HepG2 (cell line): ENCODE data around the gene C1QTNF6. TPM values are rescaled to one million over a fixed set of nuclear protein-coding genes. Genes with fewer than 3 reads are reported as not detected.

Source experiments
- ATAC-seq: fragments of 200-7000 bp; cut with Tn5 transposase; 3 replicates; pipeline ENCODE4 v1.9.1; 2020; ENCODE audit warnings: mild to moderate bottlenecking, moderate library complexity
- BruUV-seq: library from RNA; stranded (reverse); fragments of 400-500 nt; replicated peaks from 2 replicates; lab custom pipeline; 2021; lab: Mats Ljungman, UMichigan
- CTCF ChIA-PET: fragments of 300-600 bp; formaldehyde crosslinking; extraction: SDS; loops from one replicate; lab custom pipeline; 2021; ENCODE audit warnings: low total read pairs, inconsistent platforms, low intra/inter-chr PET ratio; lab: Yijun Ruan, JAX
- POLR2A ChIA-PET: fragments of 350-600 bp; sonication (Branson Sonifier 250); formaldehyde crosslinking; loops from one replicate; lab custom pipeline; 2020; ENCODE audit warnings: antibody characterized with exemption, inconsistent platforms; lab: Yijun Ruan, JAX
- DNase-seq: peaks from one replicate; pipeline ENCODE4 v3.0.0-alpha.2; 2015; ENCODE audit warnings: low spot score
- FAIRE-seq: peaks from 3 replicates; lab custom pipeline; 2011; peaks lifted over from hg19 to GRCh38; lab: Jason Lieb, UNC
- H2AFZ ChIP-seq: one replicate; pipeline ENCODE4 v1.6.1; 2011; ENCODE audit warnings: low read length, inconsistent platforms
- H3K27ac ChIP-seq: fragments of 300-600 bp; 3 replicates; pipeline ENCODE4 v1.8.0; 2011; ENCODE audit warnings: mixed run types, mild to moderate bottlenecking, mixed read lengths, low read length, inconsistent platforms; ENCODE audit not compliant: insufficient read depth; ENCODE audit errors: extremely low read length
- H3K27me3 ChIP-seq, 2 experiments: fragments of 200-600 bp in 1 of 2; 2 replicates in 1 of 2; 3 replicates in 1 of 2; pipeline versions ENCODE4 v1.6.0 to v1.8.0; 2011; ENCODE audit warnings: low read length in 2 of 2, mild to moderate bottlenecking in 2 of 2, moderate library complexity in 2 of 2, inconsistent platforms in 1 of 2; ENCODE audit not compliant: insufficient read depth in 2 of 2, control insufficient read depth in 1 of 2
- H3K36me3 ChIP-seq, 2 experiments: fragments of 200-600 bp in 1 of 2; replicated peaks in 1 of 2; 2 replicates in 1 of 2; 3 replicates in 1 of 2; pipeline versions ENCODE4 v1.5.1 to v1.8.0; 2011; ENCODE audit warnings: low read length in 2 of 2, inconsistent platforms in 1 of 2; ENCODE audit not compliant: insufficient read depth in 2 of 2, control insufficient read depth in 1 of 2
- H3K4me1 ChIP-seq: 2 replicates; pipeline ENCODE4 v1.5.1; 2012; ENCODE audit warnings: low read length, inconsistent platforms; ENCODE audit not compliant: insufficient read depth
- H3K4me2 ChIP-seq: 2 replicates; pipeline ENCODE4 v1.6.0; 2011; ENCODE audit warnings: low read depth, low read length, inconsistent platforms
- H3K4me3 ChIP-seq, 3 experiments: fragments of 200-600 bp in 1 of 3; sonication (generic), shearing (Covaris generic) in 1 of 3; replicated peaks in 1 of 3; 2 replicates each; pipeline ENCODE4 v1.5.1; 2011 to 2016; ENCODE audit warnings: low read length in 3 of 3, inconsistent platforms in 2 of 3, low read depth in 2 of 3, mild to moderate bottlenecking in 2 of 3, control low read depth in 1 of 3, mixed read lengths in 1 of 3; ENCODE audit not compliant: insufficient read depth in 1 of 3
- H3K79me2 ChIP-seq: one replicate; pipeline ENCODE4 v1.6.1; 2011; ENCODE audit warnings: low read length, inconsistent platforms; ENCODE audit not compliant: insufficient read depth
- H3K9ac ChIP-seq: 2 replicates; pipeline ENCODE4 v1.6.0; 2011; ENCODE audit warnings: mild to moderate bottlenecking, low read depth, low read length, inconsistent platforms; ENCODE audit not compliant: insufficient read depth
- H3K9me3 ChIP-seq: 2 replicates; pipeline ENCODE4 v1.5.1; 2012; ENCODE audit warnings: mild to moderate bottlenecking, low read length
- H4K20me1 ChIP-seq: 2 replicates; pipeline ENCODE4 v1.6.0; 2011; ENCODE audit warnings: inconsistent platforms, mild to moderate bottlenecking, low read length, moderate library complexity; ENCODE audit not compliant: insufficient read depth
- ARID3A ChIP-seq: IDR thresholded peaks from 2 replicates; pipeline ENCODE4 v1.6.1; 2012; ENCODE audit warnings: low read depth, low read length, improper control_type of control experiment
- ATF7 ChIP-seq, 2 experiments: fragments of 450-650 bp in 1 of 2; sonication (generic) in 1 of 2; formaldehyde crosslinking in 1 of 2; IDR thresholded peaks; 2 replicates each; pipeline versions ENCODE4 v1.4.0 to v1.6.1; 2016 to 2020; ENCODE audit warnings: antibody characterized with exemption in 1 of 2, mild to moderate bottlenecking in 1 of 2, missing genetic modification reagents in 1 of 2
- CENPBD1 ChIP-seq: sonication (generic); formaldehyde crosslinking; IDR thresholded peaks from 2 replicates; pipeline ENCODE4 v1.8.0; 2022; ENCODE audit warnings: missing genetic modification reagents, low read depth, mild to moderate bottlenecking, borderline replicate concordance
- ETV6 ChIP-seq: sonication (generic); formaldehyde crosslinking; conservative IDR thresholded peaks from 2 replicates; pipeline ENCODE4 v1.4.0; 2020; ENCODE audit warnings: missing genetic modification reagents
- FOXA1 ChIP-seq, 2 experiments: fragments of 450-650 bp in 1 of 2; sonication (generic) in 1 of 2; formaldehyde crosslinking in 1 of 2; IDR thresholded peaks; 2 replicates each; pipeline versions ENCODE4 v1.4.0 to v1.6.1; 2016 to 2020; ENCODE audit warnings: missing genetic modification reagents in 1 of 2
- GTF2F1 ChIP-seq: fragments of 150-350 bp; IDR thresholded peaks from 2 replicates; pipeline ENCODE4 v1.6.1; 2014; ENCODE audit warnings: low read length
- KLF11 ChIP-seq: IDR thresholded peaks from 2 replicates; pipeline ENCODE4 v1.6.1; 2016; ENCODE audit warnings: missing compliant biosample characterization
- NFE2L2 ChIP-seq: fragments of 150-350 bp; IDR thresholded peaks from 2 replicates; pipeline ENCODE4 v1.6.1; 2014; ENCODE audit warnings: low read length
- RARG ChIP-seq: sonication (generic); formaldehyde crosslinking; IDR thresholded peaks from 2 replicates; pipeline ENCODE4 v1.4.0; 2020; ENCODE audit warnings: low read depth, mild to moderate bottlenecking, missing genetic modification reagents
- REPIN1 ChIP-seq: sonication (generic); formaldehyde crosslinking; IDR thresholded peaks from 2 replicates; pipeline ENCODE4 v1.8.0; 2022; ENCODE audit warnings: missing genetic modification reagents, low read depth, mild to moderate bottlenecking, borderline replicate concordance
- ZNF562 ChIP-seq: sonication (generic); formaldehyde crosslinking; IDR thresholded peaks from 2 replicates; pipeline ENCODE4 v1.8.0; 2022; ENCODE audit warnings: missing genetic modification reagents, borderline replicate concordance
- ZNF576 ChIP-seq: sonication (generic); formaldehyde crosslinking; IDR thresholded peaks from 2 replicates; pipeline ENCODE4 v1.4.0; 2020; ENCODE audit warnings: mild to moderate bottlenecking, missing genetic modification reagents
- ZNF746 ChIP-seq: sonication (generic); formaldehyde crosslinking; IDR thresholded peaks from 2 replicates; pipeline ENCODE4 v1.8.0; 2022; ENCODE audit warnings: mild to moderate bottlenecking, missing genetic modification reagents
- ZNF780A ChIP-seq: sonication (generic); formaldehyde crosslinking; IDR thresholded peaks from 2 replicates; pipeline ENCODE4 v1.8.0; 2022; ENCODE audit warnings: mild to moderate bottlenecking, missing genetic modification reagents, moderate library complexity
- WGBS: methylation state at CpG from one replicate; pipeline ENCODE4 v1.1.6; 2017; ENCODE audit warnings: low lambda C conversion rate; 5-methylcytosine and 5-hydroxymethylcytosine counted together
- in situ Hi-C: cut with HindIII; loops from 2 replicates; pipeline ENCODE4 v1.10.0; 2017; ENCODE audit warnings: low pct_unique_long_range_greater_than_20kb; ENCODE audit not compliant: extremely low pct_ligation_motif_present
- intact Hi-C: fragments of 100-400 bp; cut with micrococcal nuclease; formaldehyde crosslinking; loops from one replicate; pipeline ENCODE4 v1.10.0; 2022; ENCODE audit not compliant: unreplicated experiment
- polyA plus RNA-seq, 8 experiments: library from polyadenylated mRNA; depleted of rRNA in 3 of 8; stranded (reverse) in 7 of 8; unstranded in 1 of 8; fragments of >200 nt; fragmentation: Illumina TruSeq in 4 of 8; extraction: Trizol in 4 of 8; gene quantifications; 2 replicates each; pipeline versions ENCODE4 v1.2.1 to v1.2.3, GENCODE V29; 2011 to 2016; ENCODE audit warnings: low read depth in 4 of 8, missing spikeins in 1 of 8, mixed read lengths in 1 of 8; ENCODE audit not compliant: insufficient read depth in 1 of 8
- total RNA-seq, 5 experiments: library from RNA; depleted of rRNA; stranded (reverse); fragments of >200 nt; fragmentation: Illumina TruSeq; extraction: Trizol; gene quantifications; 2 replicates each; pipeline ENCODE4 v1.2.3, GENCODE V29; 2016; ENCODE audit warnings: low read depth in 1 of 5
- TF ChIP-seq, protein P1 (sequence below): sonication (generic); formaldehyde crosslinking; IDR thresholded peaks from 2 replicates; pipeline ENCODE4 v1.4.0; 2020; ENCODE audit warnings: missing genetic modification reagents

Gene C1QTNF6
- total and polyA plus RNA-seq, 2 of the 13 experiments (the other 11 are each of a cell fraction or from before 2014, with no cell fraction given) = 2.7 to 6.9 TPM

- no peak overlapping the region for H3K27ac ChIP-seq
- BruUV-seq = no TSS peak
- no peak overlapping the region for H3K4me3 ChIP-seq
- no peak for FAIRE-seq
- no peaks in the 10 kb centered on the region for H3K9me3 ChIP-seq
- H3K79me2 ChIP-seq = no peaks in the 10 kb centered on the region
- H3K9ac ChIP-seq = no peak overlapping the region
- intact Hi-C loops (no loop called here), in situ Hi-C loops (no loop called here)
- no peak overlapping the region for H2AFZ ChIP-seq
- POLR2A ChIA-PET = no interaction called here
- DNase-seq = no peak
- no peak for ATAC-seq
- H4K20me1 ChIP-seq = no peaks in the 10 kb centered on the region
- no peaks in the 10 kb centered on the region for H3K36me3 ChIP-seq
- CTCF ChIA-PET = no interaction called here
- WGBS = 73% methylated on average over 4 of the region's 4 CpGs
- H3K4me2 ChIP-seq = no peak overlapping the region
- peaks cover 42% of the 10 kb centered on the region for H3K4me1 ChIP-seq
- H3K27me3 ChIP-seq = no peaks in the 10 kb centered on the region
- TF ChIP-seq ZNF746 (CRISPR knock-in tag) = no peak
- TF ChIP-seq RARG (CRISPR knock-in tag) = no peak
- TF ChIP-seq ATF7 (IDR thresholded peaks at IDR 0.05) = no peak
- TF ChIP-seq ATF7 (CRISPR knock-in tag; IDR thresholded peaks at IDR 0.05) = no peak
- TF ChIP-seq FOXA1 (IDR thresholded peaks at IDR 0.05) = no peak
- TF ChIP-seq FOXA1 (CRISPR knock-in tag; IDR thresholded peaks at IDR 0.05) = no peak
- TF ChIP-seq NFE2L2 = no peak
- no peak for TF ChIP-seq GTF2F1
- no peak for TF ChIP-seq KLF11 (CRISPR knock-in tag)
- no peak for TF ChIP-seq REPIN1
- no peak for TF ChIP-seq ETV6 (CRISPR knock-in tag)
- TF ChIP-seq ZNF780A (CRISPR knock-in tag) = no peak
- TF ChIP-seq ZNF576 (CRISPR knock-in tag) = no peak
- no peak for TF ChIP-seq CENPBD1 (CRISPR knock-in tag)
- TF ChIP-seq, protein P1, sequence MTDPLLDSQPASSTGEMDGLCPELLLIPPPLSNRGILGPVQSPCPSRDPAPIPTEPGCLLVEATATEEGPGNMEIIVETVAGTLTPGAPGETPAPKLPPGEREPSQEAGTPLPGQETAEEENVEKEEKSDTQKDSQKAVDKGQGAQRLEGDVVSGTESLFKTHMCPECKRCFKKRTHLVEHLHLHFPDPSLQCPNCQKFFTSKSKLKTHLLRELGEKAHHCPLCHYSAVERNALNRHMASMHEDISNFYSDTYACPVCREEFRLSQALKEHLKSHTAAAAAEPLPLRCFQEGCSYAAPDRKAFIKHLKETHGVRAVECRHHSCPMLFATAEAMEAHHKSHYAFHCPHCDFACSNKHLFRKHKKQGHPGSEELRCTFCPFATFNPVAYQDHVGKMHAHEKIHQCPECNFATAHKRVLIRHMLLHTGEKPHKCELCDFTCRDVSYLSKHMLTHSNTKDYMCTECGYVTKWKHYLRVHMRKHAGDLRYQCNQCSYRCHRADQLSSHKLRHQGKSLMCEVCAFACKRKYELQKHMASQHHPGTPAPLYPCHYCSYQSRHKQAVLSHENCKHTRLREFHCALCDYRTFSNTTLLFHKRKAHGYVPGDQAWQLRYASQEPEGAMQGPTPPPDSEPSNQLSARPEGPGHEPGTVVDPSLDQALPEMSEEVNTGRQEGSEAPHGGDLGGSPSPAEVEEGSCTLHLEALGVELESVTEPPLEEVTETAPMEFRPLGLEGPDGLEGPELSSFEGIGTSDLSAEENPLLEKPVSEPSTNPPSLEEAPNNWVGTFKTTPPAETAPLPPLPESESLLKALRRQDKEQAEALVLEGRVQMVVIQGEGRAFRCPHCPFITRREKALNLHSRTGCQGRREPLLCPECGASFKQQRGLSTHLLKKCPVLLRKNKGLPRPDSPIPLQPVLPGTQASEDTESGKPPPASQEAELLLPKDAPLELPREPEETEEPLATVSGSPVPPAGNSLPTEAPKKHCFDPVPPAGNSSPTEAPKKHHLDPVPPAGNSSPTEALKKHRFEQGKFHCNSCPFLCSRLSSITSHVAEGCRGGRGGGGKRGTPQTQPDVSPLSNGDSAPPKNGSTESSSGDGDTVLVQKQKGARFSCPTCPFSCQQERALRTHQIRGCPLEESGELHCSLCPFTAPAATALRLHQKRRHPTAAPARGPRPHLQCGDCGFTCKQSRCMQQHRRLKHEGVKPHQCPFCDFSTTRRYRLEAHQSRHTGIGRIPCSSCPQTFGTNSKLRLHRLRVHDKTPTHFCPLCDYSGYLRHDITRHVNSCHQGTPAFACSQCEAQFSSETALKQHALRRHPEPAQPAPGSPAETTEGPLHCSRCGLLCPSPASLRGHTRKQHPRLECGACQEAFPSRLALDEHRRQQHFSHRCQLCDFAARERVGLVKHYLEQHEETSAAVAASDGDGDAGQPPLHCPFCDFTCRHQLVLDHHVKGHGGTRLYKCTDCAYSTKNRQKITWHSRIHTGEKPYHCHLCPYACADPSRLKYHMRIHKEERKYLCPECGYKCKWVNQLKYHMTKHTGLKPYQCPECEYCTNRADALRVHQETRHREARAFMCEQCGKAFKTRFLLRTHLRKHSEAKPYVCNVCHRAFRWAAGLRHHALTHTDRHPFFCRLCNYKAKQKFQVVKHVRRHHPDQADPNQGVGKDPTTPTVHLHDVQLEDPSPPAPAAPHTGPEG (CRISPR knock-in tag) = no peak
- no peak for TF ChIP-seq ARID3A
- no peak for TF ChIP-seq ZNF562 (CRISPR knock-in tag)
Observed at GRCh38 chr22:37190262-37190780, 2.3 kb upstream of the C1QTNF6 start.
